ENCODE results near the gene GDF2.

GRCh38 chr10:47334466-47335295 is 12.4 kb downstream of the GDF2 start:
- TF ChIP-seq ZNF24 (IDR thresholded peaks at IDR 0.05): no peak
- no peak for TF ChIP-seq ESRRA (IDR thresholded peaks at IDR 0.05; ENCODE audit: low read length)
- TF ChIP-seq, protein P1, sequence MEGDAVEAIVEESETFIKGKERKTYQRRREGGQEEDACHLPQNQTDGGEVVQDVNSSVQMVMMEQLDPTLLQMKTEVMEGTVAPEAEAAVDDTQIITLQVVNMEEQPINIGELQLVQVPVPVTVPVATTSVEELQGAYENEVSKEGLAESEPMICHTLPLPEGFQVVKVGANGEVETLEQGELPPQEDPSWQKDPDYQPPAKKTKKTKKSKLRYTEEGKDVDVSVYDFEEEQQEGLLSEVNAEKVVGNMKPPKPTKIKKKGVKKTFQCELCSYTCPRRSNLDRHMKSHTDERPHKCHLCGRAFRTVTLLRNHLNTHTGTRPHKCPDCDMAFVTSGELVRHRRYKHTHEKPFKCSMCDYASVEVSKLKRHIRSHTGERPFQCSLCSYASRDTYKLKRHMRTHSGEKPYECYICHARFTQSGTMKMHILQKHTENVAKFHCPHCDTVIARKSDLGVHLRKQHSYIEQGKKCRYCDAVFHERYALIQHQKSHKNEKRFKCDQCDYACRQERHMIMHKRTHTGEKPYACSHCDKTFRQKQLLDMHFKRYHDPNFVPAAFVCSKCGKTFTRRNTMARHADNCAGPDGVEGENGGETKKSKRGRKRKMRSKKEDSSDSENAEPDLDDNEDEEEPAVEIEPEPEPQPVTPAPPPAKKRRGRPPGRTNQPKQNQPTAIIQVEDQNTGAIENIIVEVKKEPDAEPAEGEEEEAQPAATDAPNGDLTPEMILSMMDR (IDR thresholded peaks at IDR 0.05 in 2 of 3, conservative IDR thresholded peaks at IDR 0.05 in 1 of 3; ENCODE audit: control insufficient read depth in 2 of 3, extremely low read depth in 1 of 3, insufficient read depth in 1 of 3, low read depth in 3 of 3, low read length in 3 of 3): no peak
- no peak for TF ChIP-seq MXI1 (IDR thresholded peaks at IDR 0.05; ENCODE audit: low read depth, low read length)
- no peak for TF ChIP-seq PAX5 (IDR thresholded peaks at IDR 0.05; ENCODE audit: borderline replicate concordance, low read depth, low read length)
- TF ChIP-seq EZH2 (IDR thresholded peaks at IDR 0.05; ENCODE audit: borderline replicate concordance, control insufficient read depth, low read depth, low read length): no peak
- TF ChIP-seq CEBPB (IDR thresholded peaks at IDR 0.05; ENCODE audit: borderline replicate concordance in 1 of 2, low read depth in 2 of 2, low read length in 2 of 2): no peak

Measured in GM12878 (cell line).